SK-N-SH treated with all-trans-retinoic acid at 6 μM for 48 hours (cell line): ENCODE measurements around the gene ATP2A2.

ENCODE experiments used
- ATAC-seq: fragments of 200-7000 bp; cut with Tn5 transposase; 3 replicates; pipeline ENCODE4 v1.9.1; 2020; ENCODE audit warnings: mild to moderate bottlenecking, moderate library complexity
- CREB5 ChIP-seq: fragments of 250-450 bp; sonication (Bioruptor Pico); IDR thresholded peaks from 2 replicates; pipeline ENCODE4 v1.5.1; 2020; ENCODE audit warnings: low read depth, mild to moderate bottlenecking, moderate library complexity
- CSDC2 ChIP-seq: fragments of 250-450 bp; sonication (Bioruptor Pico); IDR thresholded peaks from 2 replicates; pipeline ENCODE4 v1.5.0; 2020; ENCODE audit warnings: mild to moderate bottlenecking, moderate library complexity
- CSRNP3 ChIP-seq: fragments of 250-450 bp; sonication (Bioruptor Pico); IDR thresholded peaks from 2 replicates; pipeline ENCODE4 v1.5.1; 2021; ENCODE audit warnings: mild to moderate bottlenecking, moderate library complexity
- GLIS3 ChIP-seq: fragments of 250-450 bp; sonication (Bioruptor Pico); IDR thresholded peaks from 2 replicates; pipeline ENCODE4 v1.5.0; 2020; ENCODE audit warnings: mild to moderate bottlenecking, moderate library complexity
- PATZ1 ChIP-seq: fragments of 250-450 bp; sonication (Bioruptor Pico); IDR thresholded peaks from 2 replicates; pipeline ENCODE4 v1.8.0; 2020; ENCODE audit warnings: mild to moderate bottlenecking, moderate library complexity, borderline replicate concordance
- POU6F1 ChIP-seq: fragments of 250-450 bp; sonication (Bioruptor Pico); IDR thresholded peaks from 2 replicates; pipeline ENCODE4 v1.8.0; 2021; ENCODE audit warnings: low read depth, mild to moderate bottlenecking, moderate library complexity, borderline replicate concordance
- PPARA ChIP-seq: fragments of 250-450 bp; sonication (Bioruptor Pico); IDR thresholded peaks from 2 replicates; pipeline ENCODE4 v1.5.0; 2020; ENCODE audit warnings: mild to moderate bottlenecking, borderline replicate concordance
- RARB ChIP-seq: fragments of 250-450 bp; sonication (Bioruptor Pico); IDR thresholded peaks from 2 replicates; pipeline ENCODE4 v1.8.0; 2021; ENCODE audit warnings: mild to moderate bottlenecking, moderate library complexity
- SNAI2 ChIP-seq: fragments of 250-450 bp; sonication (Bioruptor Pico); IDR thresholded peaks from 2 replicates; pipeline ENCODE4 v1.5.0; 2020; ENCODE audit warnings: mild to moderate bottlenecking, moderate library complexity
- TCF4 ChIP-seq: fragments of 250-450 bp; sonication (Bioruptor Pico); IDR thresholded peaks from 2 replicates; pipeline ENCODE4 v1.8.0; 2021; ENCODE audit warnings: mild to moderate bottlenecking, moderate library complexity, borderline replicate concordance
- TOX ChIP-seq: fragments of 250-450 bp; sonication (Bioruptor Pico); IDR thresholded peaks from 2 replicates; pipeline ENCODE4 v1.8.0; 2021; ENCODE audit warnings: mild to moderate bottlenecking, moderate library complexity, borderline replicate concordance
- TSHZ2 ChIP-seq: fragments of 250-450 bp; sonication (Bioruptor Pico); IDR thresholded peaks from 2 replicates; pipeline ENCODE4 v1.5.0; 2020; ENCODE audit warnings: mild to moderate bottlenecking, moderate library complexity
- ZC3H10 ChIP-seq: fragments of 250-450 bp; sonication (Bioruptor Pico); IDR thresholded peaks from 2 replicates; pipeline ENCODE4 v1.5.1; 2021; ENCODE audit warnings: mild to moderate bottlenecking, moderate library complexity
- ZFP3 ChIP-seq: fragments of 250-450 bp; sonication (Bioruptor Pico); IDR thresholded peaks from 2 replicates; pipeline ENCODE4 v1.5.0; 2020; ENCODE audit warnings: mild to moderate bottlenecking, moderate library complexity
- ZFP30 ChIP-seq: fragments of 450-650 bp; formaldehyde crosslinking; IDR thresholded peaks from 2 replicates; pipeline ENCODE4 v1.5.0; 2022; ENCODE audit warnings: mild to moderate bottlenecking, moderate library complexity
- ZNF8 ChIP-seq: fragments of 450-650 bp; formaldehyde crosslinking; IDR thresholded peaks from 2 replicates; pipeline ENCODE4 v1.5.0; 2020; ENCODE audit warnings: mild to moderate bottlenecking, moderate library complexity

ATP2A2 gene

GRCh38 chr12:110282956-110283817 lies 2.1 kb downstream of the ATP2A2 start:
- no peak for ATAC-seq
- TF ChIP-seq TSHZ2 (CRISPR knock-in tag), result no peak
- no peak for TF ChIP-seq GLIS3 (CRISPR knock-in tag)
- TF ChIP-seq RARB (CRISPR knock-in tag), result no peak
- TF ChIP-seq POU6F1, result no peak
- no peak for TF ChIP-seq ZNF8 (CRISPR knock-in tag)
- no peak for TF ChIP-seq CSRNP3 (CRISPR knock-in tag)
- no peak for TF ChIP-seq TOX (CRISPR knock-in tag)
- no peak for TF ChIP-seq ZFP30 (CRISPR knock-in tag)
- TF ChIP-seq CSDC2 (CRISPR knock-in tag), result no peak
- no peak for TF ChIP-seq ZC3H10 (CRISPR knock-in tag)
- no peak for TF ChIP-seq CREB5 (CRISPR knock-in tag)
- TF ChIP-seq ZFP3 (CRISPR knock-in tag), result no peak

- ATAC-seq, result no peak
- TF ChIP-seq SNAI2 (no peak), PATZ1 (no peak), CREB5 (CRISPR knock-in tag) (no peak), ZFP3 (CRISPR knock-in tag) (no peak), RARB (CRISPR knock-in tag) (no peak), ZNF8 (CRISPR knock-in tag) (no peak), CSDC2 (CRISPR knock-in tag) (no peak), PPARA (CRISPR knock-in tag) (no peak), TSHZ2 (CRISPR knock-in tag) (no peak), ZFP30 (CRISPR knock-in tag) (no peak), TOX (CRISPR knock-in tag) (no peak), GLIS3 (CRISPR knock-in tag) (no peak), TCF4 (CRISPR knock-in tag) (no peak), ZC3H10 (CRISPR knock-in tag) (no peak)
Observed at GRCh38 chr12:110284597-110284996, 3.5 kb downstream of the ATP2A2 start.
